Neural progenitor cell (in vitro differentiated cells): ENCODE data around the gene TMEM203. TPM values are rescaled to one million over a fixed set of nuclear protein-coding genes. Genes with fewer than 3 reads are reported as not detected.
A peak's percentile ranks its signal among the peaks of the same experiment; 100 is the strongest.

Experiments
- DNase-seq: peaks from one replicate; pipeline ENCODE4 v3.0.0-alpha.2; 2016; ENCODE audit warnings: low spot score
- H2AFZ ChIP-seq: fragments of 200-600 bp; sonication (generic); replicated peaks from 2 replicates; pipeline ENCODE4 v1.6.1; 2016; ENCODE audit warnings: antibody characterized with exemption
- H3F3A ChIP-seq: fragments of 200-600 bp; sonication (generic); 2 replicates; pipeline ENCODE4 v1.6.1; 2016; ENCODE audit warnings: antibody characterized with exemption, low read depth
- H3K27ac ChIP-seq: fragments of 200-600 bp; sonication (generic); 2 replicates; pipeline ENCODE4 v1.5.1; 2016; ENCODE audit warnings: mild to moderate bottlenecking
- H3K27me3 ChIP-seq: fragments of 200-600 bp; sonication (generic); 2 replicates; pipeline ENCODE4 v1.6.1; 2016; ENCODE audit warnings: mild to moderate bottlenecking, moderate library complexity
- H3K36me3 ChIP-seq: fragments of 200-600 bp; sonication (generic); 2 replicates; pipeline ENCODE4 v1.5.1; 2016
- H3K4me1 ChIP-seq: fragments of 200-600 bp; sonication (generic); 2 replicates; pipeline ENCODE4 v1.6.1; 2016; ENCODE audit warnings: mixed run types
- H3K4me2 ChIP-seq: fragments of 200-600 bp; sonication (generic); 2 replicates; pipeline ENCODE4 v1.6.1; 2016
- H3K4me3 ChIP-seq: fragments of 200-600 bp; sonication (generic); 2 replicates; pipeline ENCODE4 v1.5.1; 2016
- H3K79me2 ChIP-seq: fragments of 200-600 bp; sonication (generic); 2 replicates; pipeline ENCODE4 v1.6.1; 2016; ENCODE audit warnings: low read depth
- H3K9ac ChIP-seq: fragments of 200-600 bp; sonication (generic); 2 replicates; pipeline ENCODE4 v1.6.1; 2016
- H3K9me3 ChIP-seq: fragments of 200-600 bp; sonication (generic); 2 replicates; pipeline ENCODE4 v1.5.1; 2016; ENCODE audit warnings: low read depth
- H4K20me1 ChIP-seq: fragments of 200-600 bp; sonication (generic); 2 replicates; pipeline ENCODE4 v1.6.1; 2016; ENCODE audit warnings: low read depth
- H3K27ac Mint-ChIP-seq: 3 replicates; pipeline ENCODE4 v1.8.0; 2021; ENCODE audit warnings: mixed read lengths
- H3K27me3 Mint-ChIP-seq: 2 replicates; pipeline ENCODE4 v1.8.0; 2022; ENCODE audit warnings: low read depth, mild to moderate bottlenecking, inconsistent platforms, moderate library complexity, mixed read lengths; ENCODE audit not compliant: insufficient read depth
- H3K36me3 Mint-ChIP-seq: 3 replicates; pipeline ENCODE4 v1.8.0; 2021; ENCODE audit warnings: mixed read lengths
- H3K4me1 Mint-ChIP-seq: 3 replicates; pipeline ENCODE4 v1.8.0; 2021; ENCODE audit warnings: mixed read lengths
- H3K4me3 Mint-ChIP-seq: 3 replicates; pipeline ENCODE4 v1.8.0; 2021; ENCODE audit warnings: mild to moderate bottlenecking, moderate library complexity, mixed read lengths
- H3K9me3 Mint-ChIP-seq: 3 replicates; pipeline ENCODE4 v1.8.0; 2020; ENCODE audit warnings: mixed read lengths
- CTCF ChIP-seq: fragments of 200-600 bp; sonication (generic); IDR thresholded peaks from 2 replicates; pipeline ENCODE4 v1.5.1; 2017; ENCODE audit warnings: antibody characterized with exemption, mild to moderate bottlenecking
- EZH2 ChIP-seq: fragments of 200-600 bp; sonication (generic); IDR thresholded peaks from 2 replicates; pipeline ENCODE4 v1.6.1; 2017; ENCODE audit warnings: antibody characterized with exemption, mild to moderate bottlenecking, moderate library complexity
- EZH2phosphoT487 ChIP-seq: fragments of 200-600 bp; sonication (generic); IDR thresholded peaks from 2 replicates; pipeline ENCODE4 v1.6.1; 2017; ENCODE audit warnings: antibody characterized with exemption
- total RNA-seq: library from RNA; depleted of rRNA; stranded (reverse); fragments of >200 nt; gene quantifications from 2 replicates; pipeline ENCODE4 v1.2.3, GENCODE V29; 2015; ENCODE audit warnings: low replicate concordance

The TMEM203 gene
- total RNA-seq, 1 donor from 2014 or later, result 21.6 TPM

DNA sequence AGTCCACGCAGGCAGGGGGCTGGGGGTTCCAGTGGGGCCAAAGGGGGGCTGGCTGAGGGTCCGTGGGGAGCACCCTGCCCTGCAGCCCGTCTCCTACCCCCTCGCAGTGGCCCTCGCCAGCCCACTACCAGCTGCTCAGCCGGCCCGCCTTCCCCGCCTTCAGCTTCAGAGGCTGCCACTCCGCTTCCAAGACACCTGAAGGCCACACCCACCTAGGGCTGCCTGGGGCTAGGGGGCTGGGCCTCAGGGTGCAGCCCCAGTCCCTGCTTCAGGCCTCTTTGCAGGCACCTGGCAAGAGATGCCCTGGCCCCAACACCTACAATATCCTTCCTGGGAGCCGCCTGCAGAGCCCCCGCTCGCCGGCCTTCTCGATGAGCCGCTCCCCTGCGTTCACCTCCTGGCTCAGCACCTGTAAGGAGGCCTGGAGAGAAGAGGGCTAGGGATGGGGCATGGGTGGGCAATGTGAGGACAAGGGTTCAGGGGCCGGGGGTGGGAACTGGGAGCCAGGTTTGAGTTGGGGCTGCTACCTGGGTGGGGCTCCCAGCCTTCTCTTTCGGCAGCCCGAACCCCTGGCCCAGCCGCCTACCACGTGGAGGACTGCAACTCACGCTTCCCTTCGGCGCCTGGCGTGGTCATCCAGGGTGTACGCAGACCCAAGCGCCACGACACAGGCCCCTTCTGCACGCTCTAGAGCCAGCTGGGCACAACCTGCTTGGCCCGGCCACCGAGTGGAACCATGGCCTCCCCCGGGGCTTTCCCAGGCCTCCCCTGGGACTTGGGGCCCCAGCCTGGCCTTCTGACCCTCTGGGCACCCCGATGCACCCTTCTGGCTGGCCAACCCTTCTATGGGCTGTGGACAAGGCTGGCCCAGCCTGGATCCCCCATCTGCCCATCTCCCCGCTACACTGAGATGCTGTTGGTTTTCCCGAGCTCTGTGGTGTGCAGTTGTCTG, 47.4 kb upstream of the TMEM203 start:
- Mint-ChIP-seq H3K36me3 (peaks cover 2% of the 10 kb centered on the region), H3K4me3 (peak overlapping the region; percentile 95)
- peak; percentile 43 for DNase-seq

DNA sequence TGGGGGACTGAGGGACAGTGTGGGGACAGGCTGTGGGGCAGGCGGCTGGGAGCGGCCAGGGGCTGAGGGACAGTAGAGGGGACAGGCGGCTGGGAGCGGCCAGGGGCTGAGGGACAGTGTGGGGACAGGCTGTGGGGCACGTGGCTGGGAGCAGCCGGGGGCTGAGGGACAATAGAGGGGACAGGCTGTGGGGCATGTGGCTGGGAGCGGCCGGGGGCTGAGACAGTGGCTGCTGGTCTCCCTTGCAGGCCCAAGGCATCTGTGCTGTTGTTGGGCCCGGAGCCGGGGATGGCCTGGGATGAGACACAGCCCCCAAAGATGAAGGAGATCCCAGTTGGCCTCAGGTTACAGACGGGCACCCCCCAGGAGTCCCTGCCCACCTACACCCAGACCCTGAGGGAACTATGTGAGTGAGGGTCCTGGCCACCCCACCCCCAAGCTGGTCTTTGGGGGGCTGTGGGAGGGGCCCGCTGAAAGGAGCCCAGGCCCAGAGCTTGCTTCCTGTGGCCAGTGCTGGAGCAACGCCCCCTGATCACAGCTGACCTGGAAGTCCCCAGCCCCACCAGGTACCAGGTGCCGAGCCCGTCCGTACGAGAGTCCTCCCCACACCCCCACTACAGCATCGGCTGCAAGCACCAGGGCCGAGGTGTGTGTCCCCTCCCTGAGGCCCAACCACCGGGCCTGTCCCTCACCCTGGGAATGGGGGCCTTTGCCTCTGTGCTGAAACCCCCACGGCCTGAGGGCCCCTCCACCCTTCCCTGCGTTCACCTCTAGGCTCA, 46.2 kb upstream of the TMEM203 start:
- H3K27me3 Mint-ChIP-seq, result peaks cover 3% of the 10 kb centered on the region
- Histone ChIP-seq H2AFZ (no peak overlapping the region), H3K9ac (no peak overlapping the region), H3K27me3 (peaks cover 6% of the 10 kb centered on the region), H3K4me2 (no peak overlapping the region), H3K36me3 (no peaks in the 10 kb centered on the region), H3K79me2 (peaks cover 14% of the 10 kb centered on the region), H3K4me1 (peaks cover 31% of the 10 kb centered on the region), H3K9me3 (no peaks in the 10 kb centered on the region), H3K27ac (no peak overlapping the region), H3F3A (peaks cover 10% of the 10 kb centered on the region), H3K4me3 (no peak overlapping the region), H4K20me1 (peaks cover 16% of the 10 kb centered on the region)
- H3K4me1 Mint-ChIP-seq, result peaks cover 37% of the 10 kb centered on the region
- no peak for DNase-seq
- no peak overlapping the region for H3K4me3 Mint-ChIP-seq
- no peaks in the 10 kb centered on the region for H3K36me3 Mint-ChIP-seq
- H3K9me3 Mint-ChIP-seq, result no peaks in the 10 kb centered on the region
- TF ChIP-seq EZH2, result no peak
- no peak for TF ChIP-seq CTCF
- no peak for TF ChIP-seq EZH2phosphoT487
- peak overlapping the region; percentile 84 for H3K27ac Mint-ChIP-seq

More for the DNA sequence above, 47.4 kb upstream of the TMEM203 start:
- no peak overlapping the region for H3K27ac ChIP-seq
- H4K20me1 ChIP-seq, result peaks cover 19% of the 10 kb centered on the region
- no peaks in the 10 kb centered on the region for H3K9me3 Mint-ChIP-seq
- peaks cover 31% of the 10 kb centered on the region for H3K4me1 ChIP-seq
- H3K27me3 Mint-ChIP-seq, result peaks cover 7% of the 10 kb centered on the region
- no peaks in the 10 kb centered on the region for H3K9me3 ChIP-seq
- H3K9ac ChIP-seq, result no peak overlapping the region
- no peak overlapping the region for H2AFZ ChIP-seq
- peak overlapping the region; percentile 66 for H3K27ac Mint-ChIP-seq
- peaks cover 10% of the 10 kb centered on the region for H3F3A ChIP-seq
- peaks cover 28% of the 10 kb centered on the region for H3K4me1 Mint-ChIP-seq
- peaks cover 6% of the 10 kb centered on the region for H3K27me3 ChIP-seq
- peak overlapping the region; percentile 49 for H3K4me2 ChIP-seq
- H3K4me3 ChIP-seq, result no peak overlapping the region
- TF ChIP-seq EZH2phosphoT487 (no peak), CTCF (no peak), EZH2 (no peak)
- no peaks in the 10 kb centered on the region for H3K36me3 ChIP-seq
- peaks cover 20% of the 10 kb centered on the region for H3K79me2 ChIP-seq

GRCh38 chr9:137251194-137251461, 45.7 kb upstream of the TMEM203 start, which contains the start of gene STPG3:
Gene STPG3 (plus strand): TSS chr9:137251286. CDS start chr9:137251287, 1 bp downstream.
- TF ChIP-seq EZH2phosphoT487 (no peak), EZH2 (no peak), CTCF (no peak)

More at GRCh38 chr9:137251194-137251461, 45.7 kb upstream of the TMEM203 start, which contains the start of gene STPG3:
- peaks cover 10% of the 10 kb centered on the region for H4K20me1 ChIP-seq
- Mint-ChIP-seq H3K9me3 (no peaks in the 10 kb centered on the region), H3K4me3 (peak within 1 kb of the TSS; percentile 71), H3K27ac (peak within 1 kb of the TSS; percentile 84), H3K27me3 (peaks cover 3% of the 10 kb centered on the region), H3K36me3 (no peaks in the 10 kb centered on the region), H3K4me1 (peaks cover 32% of the 10 kb centered on the region)
- H3K79me2 ChIP-seq, result peaks cover 9% of the 10 kb centered on the region
- no peak for DNase-seq
- H3K9me3 ChIP-seq, result no peaks in the 10 kb centered on the region
- no peak within 1 kb of the TSS for H3K27ac ChIP-seq
- H3K4me3 ChIP-seq, result no peak within 1 kb of the TSS
- H3K4me1 ChIP-seq, result peaks cover 28% of the 10 kb centered on the region
- H3K36me3 ChIP-seq, result no peaks in the 10 kb centered on the region
- peaks cover 10% of the 10 kb centered on the region for H3F3A ChIP-seq
- H3K27me3 ChIP-seq, result peaks cover 6% of the 10 kb centered on the region
- no peak within 1 kb of the TSS for H3K9ac ChIP-seq
- no peak within 1 kb of the TSS for H3K4me2 ChIP-seq
- no peak within 1 kb of the TSS for H2AFZ ChIP-seq
